ENCODE measurements around the gene ISY1.

Gene ISY1

DNA sequence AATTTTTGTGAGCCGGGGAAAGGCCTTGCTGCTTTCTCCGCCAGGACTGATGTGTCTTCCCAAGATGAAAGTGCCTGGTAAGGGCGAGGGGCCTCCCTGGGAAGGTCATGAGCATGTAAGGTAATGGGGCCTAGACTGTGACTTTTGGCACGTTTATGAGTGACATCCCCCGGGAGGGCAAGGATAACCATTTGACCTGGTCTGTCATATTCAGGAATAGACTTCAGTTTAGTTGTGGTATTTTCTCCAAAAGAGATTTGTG lies 23.5 kb upstream of the ISY1 start:
- no peak for TF ChIP-seq SIN3A (IDR thresholded peaks at IDR 0.05; ENCODE audit: borderline replicate concordance, insufficient read depth, low read length)
- TF ChIP-seq, protein P1, sequence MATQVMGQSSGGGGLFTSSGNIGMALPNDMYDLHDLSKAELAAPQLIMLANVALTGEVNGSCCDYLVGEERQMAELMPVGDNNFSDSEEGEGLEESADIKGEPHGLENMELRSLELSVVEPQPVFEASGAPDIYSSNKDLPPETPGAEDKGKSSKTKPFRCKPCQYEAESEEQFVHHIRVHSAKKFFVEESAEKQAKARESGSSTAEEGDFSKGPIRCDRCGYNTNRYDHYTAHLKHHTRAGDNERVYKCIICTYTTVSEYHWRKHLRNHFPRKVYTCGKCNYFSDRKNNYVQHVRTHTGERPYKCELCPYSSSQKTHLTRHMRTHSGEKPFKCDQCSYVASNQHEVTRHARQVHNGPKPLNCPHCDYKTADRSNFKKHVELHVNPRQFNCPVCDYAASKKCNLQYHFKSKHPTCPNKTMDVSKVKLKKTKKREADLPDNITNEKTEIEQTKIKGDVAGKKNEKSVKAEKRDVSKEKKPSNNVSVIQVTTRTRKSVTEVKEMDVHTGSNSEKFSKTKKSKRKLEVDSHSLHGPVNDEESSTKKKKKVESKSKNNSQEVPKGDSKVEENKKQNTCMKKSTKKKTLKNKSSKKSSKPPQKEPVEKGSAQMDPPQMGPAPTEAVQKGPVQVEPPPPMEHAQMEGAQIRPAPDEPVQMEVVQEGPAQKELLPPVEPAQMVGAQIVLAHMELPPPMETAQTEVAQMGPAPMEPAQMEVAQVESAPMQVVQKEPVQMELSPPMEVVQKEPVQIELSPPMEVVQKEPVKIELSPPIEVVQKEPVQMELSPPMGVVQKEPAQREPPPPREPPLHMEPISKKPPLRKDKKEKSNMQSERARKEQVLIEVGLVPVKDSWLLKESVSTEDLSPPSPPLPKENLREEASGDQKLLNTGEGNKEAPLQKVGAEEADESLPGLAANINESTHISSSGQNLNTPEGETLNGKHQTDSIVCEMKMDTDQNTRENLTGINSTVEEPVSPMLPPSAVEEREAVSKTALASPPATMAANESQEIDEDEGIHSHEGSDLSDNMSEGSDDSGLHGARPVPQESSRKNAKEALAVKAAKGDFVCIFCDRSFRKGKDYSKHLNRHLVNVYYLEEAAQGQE (IDR thresholded peaks at IDR 0.05; ENCODE audit: insufficient read depth in 1 of 2, low read depth in 2 of 2, low read length in 2 of 2), result no peak
- no peak for TF ChIP-seq POLR2AphosphoS5 (IDR thresholded peaks at IDR 0.05; ENCODE audit: low read depth, low read length)
- no peak for TF ChIP-seq FOXP2 (optimal IDR thresholded peaks at IDR 0.05; ENCODE audit: borderline replicate concordance, extremely low read depth, extremely low read length, insufficient read depth)

- TF ChIP-seq POLR2AphosphoS5 (IDR thresholded peaks at IDR 0.05; ENCODE audit: low read depth, low read length) (peak; percentile 92), SIN3A (IDR thresholded peaks at IDR 0.05; ENCODE audit: borderline replicate concordance, insufficient read depth, low read length) (peak; percentile 36; the same call in 1 of the 2 replicates), FOXP2 (optimal IDR thresholded peaks at IDR 0.05; ENCODE audit: borderline replicate concordance, extremely low read depth, extremely low read length, insufficient read depth) (no peak), TAF1 (IDR thresholded peaks at IDR 0.05; ENCODE audit: borderline replicate concordance, insufficient read depth, low read length) (peak; percentile 88)
- TF ChIP-seq, protein P1 (IDR thresholded peaks at IDR 0.05; ENCODE audit: insufficient read depth in 1 of 2, low read depth in 2 of 2, low read length in 2 of 2), result 0 out of 4 replicates have a peak, but pooled peaks of 1 of the 2 experiments have one; percentile 8
These were observed 22.9 kb upstream of the ISY1 start, which contains the start of gene CNBP for GRCh38 chr3:129183569-129184395. CNBP (minus strand) TSS chr3:129183896; CDS start chr3:129171757, 12,139 bp downstream.

DNA sequence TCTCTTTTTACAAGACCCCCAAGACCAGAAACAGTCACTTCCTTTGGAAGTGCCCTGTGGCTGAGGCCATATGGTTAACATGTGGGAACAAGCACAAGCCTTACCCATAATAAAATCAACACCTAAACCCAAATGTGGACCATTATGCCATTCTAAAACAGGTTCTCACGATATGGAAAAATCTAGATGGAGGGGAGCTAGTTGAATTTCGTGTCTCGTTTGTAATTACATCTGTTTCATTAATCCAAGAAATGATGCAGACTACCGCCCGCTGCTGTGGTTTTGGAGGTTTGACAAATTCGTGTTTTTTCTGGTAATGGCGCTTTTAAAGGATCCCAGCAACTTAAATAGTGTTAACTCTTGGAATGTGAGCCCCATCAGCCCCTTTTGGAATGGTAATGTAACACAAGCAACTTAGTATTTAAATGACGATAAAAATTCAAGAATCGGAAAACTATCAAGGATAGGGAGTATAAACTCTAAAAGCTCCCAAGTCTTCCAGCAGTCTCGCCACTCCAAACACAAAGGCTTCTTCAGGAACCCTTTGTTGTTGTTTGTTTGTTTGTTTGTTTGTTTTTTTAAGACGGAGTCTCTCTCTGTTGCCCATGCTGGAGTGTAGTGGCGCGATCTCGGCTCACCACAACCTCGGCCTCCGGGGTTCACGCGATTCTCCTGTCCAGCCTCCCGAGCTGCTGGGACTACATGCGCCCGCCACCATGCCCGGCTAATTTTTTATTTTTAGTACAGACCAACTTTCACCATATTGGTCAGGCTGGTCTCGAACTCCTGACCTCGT lies 21.7 kb upstream of the ISY1 start:
- TF ChIP-seq TAF1 (IDR thresholded peaks at IDR 0.05; ENCODE audit: borderline replicate concordance, insufficient read depth, low read length) (no peak), FOXP2 (optimal IDR thresholded peaks at IDR 0.05; ENCODE audit: borderline replicate concordance, extremely low read depth, extremely low read length, insufficient read depth) (no peak), SIN3A (IDR thresholded peaks at IDR 0.05; ENCODE audit: borderline replicate concordance, insufficient read depth, low read length) (no peak), POLR2AphosphoS5 (IDR thresholded peaks at IDR 0.05; ENCODE audit: low read depth, low read length) (no peak)
- TF ChIP-seq, protein P1 (IDR thresholded peaks at IDR 0.05; ENCODE audit: insufficient read depth in 1 of 2, low read depth in 2 of 2, low read length in 2 of 2), result no peak

- TF ChIP-seq TAF1 (IDR thresholded peaks at IDR 0.05; ENCODE audit: borderline replicate concordance, insufficient read depth, low read length), result no peak
- TF ChIP-seq SIN3A (IDR thresholded peaks at IDR 0.05; ENCODE audit: borderline replicate concordance, insufficient read depth, low read length), result no peak
- no peak for TF ChIP-seq POLR2AphosphoS5 (IDR thresholded peaks at IDR 0.05; ENCODE audit: low read depth, low read length)
- TF ChIP-seq, protein P1 (IDR thresholded peaks at IDR 0.05; ENCODE audit: insufficient read depth in 1 of 2, low read depth in 2 of 2, low read length in 2 of 2), result no peak
- TF ChIP-seq FOXP2 (optimal IDR thresholded peaks at IDR 0.05; ENCODE audit: borderline replicate concordance, extremely low read depth, extremely low read length, insufficient read depth), result no peak
These were observed 21.0 kb upstream of the ISY1 start for GRCh38 chr3:129181819-129182218.
